ENCODE results near the gene PKLR. TPM values are rescaled to one million over a fixed set of nuclear protein-coding genes. Genes with fewer than 3 reads are reported as not detected.

PKLR gene
- total and polyA plus RNA-seq, 2 of the 8 experiments (the other 6 are each of a cell fraction or from before 2014, with no cell fraction given) = 2.3 to 7.5 TPM

- peak overlapping the region; percentile 92 for H4K8ac ChIP-seq (ENCODE audit: extremely low read depth, insufficient read depth, low read length)
- peak overlapping the region; percentile 17; the same call in 1 of the 2 replicates for H3K18ac ChIP-seq (ENCODE audit: extremely low read depth, low read length)
- H3K4me1 ChIP-seq (replicated peaks in 1 of 4; ENCODE audit: control insufficient read depth in 3 of 4, insufficient read depth in 4 of 4, low read length in 3 of 4) = peaks cover 0 to 19% (median 12%) of the 10 kb centered on the region in 4 experiments; a peak in 6 of 7 replicates
- peaks cover 0 to 5% of the 10 kb centered on the region in 2 experiments for H4K20me1 ChIP-seq (replicated peaks in 1 of 2; ENCODE audit: control insufficient read depth in 1 of 2, insufficient read depth in 2 of 2, low read length in 2 of 2)
- no peak overlapping the region for H3K27ac ChIP-seq (ENCODE audit: low read depth, low read length)
- H2AFZ ChIP-seq (ENCODE audit: low read length) = no peak overlapping the region
- no peak overlapping the region for H2BK120ac ChIP-seq (replicated peaks; ENCODE audit: low read depth, low read length)
- H3K23me2 ChIP-seq (ENCODE audit: low read depth, low read length) = peaks cover 8% of the 10 kb centered on the region; the same call in 1 of the 2 replicates
- H2BK12ac ChIP-seq (ENCODE audit: low read depth, low read length) = no peak overlapping the region; the same call in 1 of the 2 replicates
- peak overlapping the region; percentile 47 for H4K5ac ChIP-seq (ENCODE audit: insufficient read length, low read depth, low read length)
- H3K27me3 ChIP-seq (replicated peaks in 1 of 4; ENCODE audit: control insufficient read depth in 3 of 4, extremely low read depth in 1 of 4, insufficient read depth in 3 of 4, low read length in 3 of 4) = peaks cover 0 to 9% (median 4%) of the 10 kb centered on the region in 4 experiments; a peak in 2 of 7 replicates
- H3K4me3 ChIP-seq (ENCODE audit: extremely low read depth in 1 of 4, insufficient read depth in 2 of 4, low read depth in 3 of 4, low read length in 4 of 4) = peak overlapping the region; percentile 11 to 64 (median 58)
- H3K4ac ChIP-seq (replicated peaks; ENCODE audit: insufficient read length, low read depth, low read length) = no peak overlapping the region
- H3K4me2 ChIP-seq (ENCODE audit: insufficient read depth in 1 of 2, low read depth in 2 of 2, low read length in 2 of 2) = peak overlapping the region; percentile 0 to 91; a peak in 3 of 4 replicates
- H3K36me3 ChIP-seq (ENCODE audit: control insufficient read depth in 2 of 4, insufficient read depth in 4 of 4, low read length in 3 of 4) = peaks cover 0 to 9% (median 2%) of the 10 kb centered on the region in 4 experiments; a peak in 2 of 8 replicates
- H3K14ac ChIP-seq (ENCODE audit: insufficient read length) = no peak overlapping the region
- no peaks in the 10 kb centered on the region for H3K9me3 ChIP-seq (ENCODE audit: insufficient read depth in 2 of 2, low read depth in 1 of 2, low read length in 1 of 2)
- H3K9ac ChIP-seq (replicated peaks in 1 of 4; ENCODE audit: extremely low read depth in 1 of 4, low read depth in 3 of 4, low read length in 3 of 4) = no peak overlapping the region; a peak in 1 of 7 replicates
- H3K79me2 ChIP-seq (ENCODE audit: control insufficient read depth in 1 of 2, insufficient read depth in 2 of 2, low read length in 2 of 2) = 0 out of 4 replicates have a peak, but pooled peaks cover 0 to 3% of the 10 kb centered on the region in 2 experiments
- no peak overlapping the region for H3K56ac ChIP-seq (replicated peaks; ENCODE audit: insufficient read length, low read depth, low read length)
- peak overlapping the region; percentile 60 for H4K91ac ChIP-seq (replicated peaks; ENCODE audit: insufficient read length, low read length)
- H2BK15ac ChIP-seq (ENCODE audit: low read length) = 0 out of 2 replicates have a peak overlapping the region, but pooled peaks have one; percentile 90
- no peak overlapping the region for H2AK5ac ChIP-seq (ENCODE audit: low read depth, low read length)
- H3K79me1 ChIP-seq (ENCODE audit: low read depth, low read length) = no peaks in the 10 kb centered on the region
- FAIRE-seq (no peak), DNase-seq (ENCODE audit: low read depth in 1 of 2, low spot score in 2 of 2) (no peak)
- no peak overlapping the region for H3K23ac ChIP-seq (ENCODE audit: insufficient read length)
- ChIA-PET CTCF (ENCODE audit: partially characterized antibody) (interaction anchor here (0.6 to 15.2 kb wide), 56 partner anchors 9 to 868 kb away, joined by 3 to 227 read pairs (median 6); partner anchors contain the start of genes ASH1L, CLK2, FDPS and HCN3), POLR2A (ENCODE audit: partially characterized antibody) (interaction anchor here (0.6 to 7.1 kb wide), 22 partner anchors 11 to 1411 kb away, joined by 3 to 48 read pairs (median 5); partner anchors contain the start of genes CLK2, FDPS, HCN3 and RUSC1)
- no peak overlapping the region for H2BK5ac ChIP-seq (ENCODE audit: low read depth, low read length)
- H2BK20ac ChIP-seq (ENCODE audit: low read length) = no peak overlapping the region
- TF ChIP-seq GABPA (IDR thresholded peaks at IDR 0.05; ENCODE audit: borderline replicate concordance, insufficient read depth, low read length) = no peak
- TF ChIP-seq SP2 (IDR thresholded peaks at IDR 0.05; ENCODE audit: low read length) = no peak
- no peak for TF ChIP-seq RNF2 (IDR thresholded peaks at IDR 0.05; ENCODE audit: borderline replicate concordance, low read depth, low read length, missing control alignments, poor library complexity, severe bottlenecking)
- no peak for TF ChIP-seq BACH1 (IDR thresholded peaks at IDR 0.05; ENCODE audit: low read length)
- no peak for TF ChIP-seq CREB1 (IDR thresholded peaks at IDR 0.05)
- TF ChIP-seq SIRT6 (IDR thresholded peaks at IDR 0.05; ENCODE audit: low read length) = no peak
- 57% methylated on average over 8 of the region's 28 CpGs; no CpG with 5 or more reads in 1 of the 2 experiments for WGBS, 2 experiments (ENCODE audit: extremely low coverage in 1 of 2, insufficient coverage in 1 of 2, insufficient read length in 1 of 2, insufficient replicate concordance in 2 of 2, low coverage in 1 of 2, low lambda C conversion rate in 2 of 2, missing lambda C conversion rate in 1 of 2)
These were observed 51.0 kb downstream of the PKLR start for GRCh38 chr1:155250246-155250632.

All from H1 (cell line).